GM19397 (cell line): ENCODE data around the gene SLCO1A2.

ENCODE experiments used
- ATAC-seq: cut with Tn5 transposase; IDR thresholded peaks from one replicate; pipeline ENCODE4 v1.9.1; 2021; ENCODE audit warnings: mild to moderate bottlenecking, moderate library complexity; ENCODE audit not compliant: unreplicated experiment

SLCO1A2 gene

DNA sequence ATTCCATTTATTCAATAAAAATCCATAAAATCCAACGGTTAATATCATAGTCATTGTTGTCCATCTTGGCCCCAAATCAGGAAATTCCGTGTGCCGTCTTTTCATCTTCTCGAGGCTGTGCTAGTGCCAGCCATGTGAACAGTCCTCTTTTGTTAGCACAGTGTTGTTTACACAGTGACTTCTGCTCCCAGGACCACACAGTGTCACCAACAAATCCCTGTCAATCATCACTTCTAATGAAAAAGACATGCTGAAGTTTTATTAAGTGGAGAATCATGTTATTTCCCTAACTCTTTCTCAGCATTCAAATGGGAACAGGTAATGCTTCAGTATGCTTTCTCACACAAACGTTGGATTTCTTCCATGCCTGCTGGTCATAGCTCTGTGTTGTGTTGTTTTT lies 1.9 kb upstream of the SLCO1A2 start:
- no peak for ATAC-seq

DNA sequence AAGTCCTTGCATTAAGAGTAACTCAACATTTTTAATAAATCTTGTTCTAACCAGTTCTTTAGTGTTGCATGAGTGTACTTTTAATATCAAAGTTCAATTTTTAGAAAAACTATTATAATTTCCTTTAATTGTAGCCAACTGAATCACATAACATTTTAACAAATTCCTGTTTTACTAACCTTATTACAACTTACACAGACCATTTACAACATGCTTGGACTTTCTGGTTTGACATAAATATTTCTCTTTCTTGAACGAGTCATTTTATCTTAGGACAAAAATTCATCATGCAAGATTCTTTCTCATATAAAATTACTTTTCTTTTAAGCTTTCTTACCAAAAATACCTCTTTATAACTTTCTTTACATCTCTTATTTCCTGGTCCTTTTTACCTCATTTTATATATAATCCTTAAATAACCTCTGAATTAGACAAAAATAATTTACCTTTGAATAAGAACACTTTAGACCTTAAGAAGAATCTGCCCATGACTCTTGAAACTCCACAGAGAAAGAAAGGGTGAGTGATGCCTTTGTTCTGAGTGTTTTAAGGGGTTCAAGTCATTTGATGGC lies 3.9 kb downstream of the SLCO1A2 start:
- ATAC-seq: no peak

DNA sequence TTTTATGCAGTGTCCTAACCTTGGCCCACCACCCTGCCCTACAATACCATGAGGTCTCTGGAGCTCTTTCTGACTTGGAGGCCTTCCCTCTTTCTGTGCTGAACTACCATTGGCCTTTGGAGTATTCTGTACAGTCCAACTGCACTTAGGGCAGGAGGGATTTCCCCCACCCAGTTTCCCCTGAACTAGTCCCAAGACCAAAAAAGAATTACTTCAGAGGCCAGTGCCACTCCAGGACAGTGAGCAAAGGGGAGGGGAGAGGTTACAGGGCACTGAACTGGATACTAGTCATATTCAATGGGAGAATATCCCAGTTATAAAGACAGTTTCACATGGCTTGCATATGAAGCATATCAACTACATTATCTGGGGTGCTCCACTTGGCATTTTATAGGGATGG lies 6.1 kb downstream of the SLCO1A2 start:
- no peak for ATAC-seq

DNA sequence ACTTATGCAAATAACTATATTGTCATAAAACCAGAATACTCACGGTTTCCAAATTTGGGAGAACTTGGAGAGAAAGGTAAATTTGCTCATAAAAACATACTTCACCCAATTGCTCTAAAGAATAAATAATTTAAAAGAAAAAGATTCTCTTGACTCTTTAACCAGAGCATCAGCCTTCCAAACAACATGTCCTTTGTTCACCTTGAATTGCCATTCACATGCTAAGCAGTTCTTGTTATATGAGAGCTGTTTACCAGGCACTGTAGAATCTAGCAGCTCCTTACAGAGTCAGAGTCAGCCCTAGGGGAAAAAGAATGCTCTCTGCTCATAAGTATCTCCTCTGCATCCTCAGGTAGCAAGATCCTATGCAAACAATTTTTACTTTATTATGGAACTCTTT lies 10.2 kb downstream of the SLCO1A2 start:
- no peak for ATAC-seq

DNA sequence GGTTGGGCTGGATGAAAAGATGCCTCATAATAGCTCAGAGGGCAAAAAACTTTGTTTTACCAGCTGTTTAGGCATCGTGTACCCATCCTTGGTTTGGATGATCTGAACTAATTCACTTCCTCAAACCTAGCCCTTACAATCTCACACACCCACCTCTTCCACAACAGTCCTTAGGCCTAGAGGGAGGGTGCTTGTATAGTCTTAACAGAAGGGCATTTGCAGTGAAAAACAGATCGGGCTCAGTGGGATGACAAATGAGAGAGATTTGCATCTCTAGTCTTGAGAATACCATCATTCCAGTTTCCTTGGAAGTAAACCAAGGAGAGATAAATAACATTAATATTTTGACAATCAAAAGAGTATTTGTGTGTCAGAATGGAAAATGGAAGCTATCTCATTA lies 11.0 kb downstream of the SLCO1A2 start:
- ATAC-seq: no peak

DNA sequence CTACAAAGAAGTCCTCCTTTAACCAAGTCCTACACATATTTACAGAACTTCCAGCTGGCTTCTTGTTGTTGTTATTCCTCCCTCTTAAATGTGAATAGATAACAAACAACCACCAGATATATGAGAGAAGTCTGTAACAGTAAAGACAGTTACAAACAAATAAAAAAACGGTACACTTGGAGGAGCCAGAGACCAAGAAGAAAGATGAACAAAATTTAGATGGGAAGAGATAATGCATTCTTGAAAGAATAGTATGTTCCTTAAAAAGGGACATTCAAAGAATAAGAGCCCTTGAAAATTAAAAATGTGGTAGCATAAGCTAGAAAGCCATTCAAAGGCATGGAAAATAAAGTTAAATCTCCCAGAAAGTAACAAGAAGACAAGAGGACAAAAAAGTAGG lies 25.9 kb downstream of the SLCO1A2 start:
- no peak for ATAC-seq

DNA sequence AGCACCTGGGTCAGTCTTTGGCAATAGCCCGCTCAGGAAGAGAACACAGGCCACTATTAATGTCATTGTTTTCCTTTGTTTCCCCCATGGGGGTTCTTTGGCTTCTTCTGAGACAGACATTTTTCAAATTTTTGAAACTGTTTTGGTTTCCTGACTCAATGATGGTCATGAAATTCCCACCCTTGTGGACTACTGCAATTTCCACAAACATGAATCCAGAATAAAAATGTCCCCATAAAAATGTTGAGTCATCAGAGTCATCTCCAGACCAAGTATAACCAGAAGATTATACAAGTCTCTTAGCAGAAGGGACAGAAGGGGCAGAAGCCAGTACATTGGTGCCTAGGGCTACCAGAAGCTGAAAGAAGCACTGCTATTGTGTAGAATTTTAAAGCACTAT lies 29.1 kb downstream of the SLCO1A2 start:
- no peak for ATAC-seq

DNA sequence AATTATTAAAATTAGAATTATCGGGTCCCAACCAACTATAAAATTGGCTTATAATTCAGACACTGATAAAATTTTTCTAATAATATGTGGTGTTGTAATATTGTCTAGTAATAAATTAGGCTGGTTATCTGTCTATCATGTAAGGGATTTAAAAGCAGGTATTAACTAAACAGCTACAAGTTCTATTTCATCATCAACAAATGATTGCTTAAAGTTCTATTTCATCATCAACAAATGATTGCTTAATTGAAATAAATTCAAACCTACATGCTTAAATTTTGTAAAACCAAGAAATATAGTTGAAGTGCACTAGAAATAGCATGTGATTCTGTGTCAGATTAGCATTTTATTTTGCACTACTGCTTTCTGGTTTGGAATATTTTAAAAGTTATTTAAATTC lies 34.1 kb downstream of the SLCO1A2 start:
- no peak for ATAC-seq

DNA sequence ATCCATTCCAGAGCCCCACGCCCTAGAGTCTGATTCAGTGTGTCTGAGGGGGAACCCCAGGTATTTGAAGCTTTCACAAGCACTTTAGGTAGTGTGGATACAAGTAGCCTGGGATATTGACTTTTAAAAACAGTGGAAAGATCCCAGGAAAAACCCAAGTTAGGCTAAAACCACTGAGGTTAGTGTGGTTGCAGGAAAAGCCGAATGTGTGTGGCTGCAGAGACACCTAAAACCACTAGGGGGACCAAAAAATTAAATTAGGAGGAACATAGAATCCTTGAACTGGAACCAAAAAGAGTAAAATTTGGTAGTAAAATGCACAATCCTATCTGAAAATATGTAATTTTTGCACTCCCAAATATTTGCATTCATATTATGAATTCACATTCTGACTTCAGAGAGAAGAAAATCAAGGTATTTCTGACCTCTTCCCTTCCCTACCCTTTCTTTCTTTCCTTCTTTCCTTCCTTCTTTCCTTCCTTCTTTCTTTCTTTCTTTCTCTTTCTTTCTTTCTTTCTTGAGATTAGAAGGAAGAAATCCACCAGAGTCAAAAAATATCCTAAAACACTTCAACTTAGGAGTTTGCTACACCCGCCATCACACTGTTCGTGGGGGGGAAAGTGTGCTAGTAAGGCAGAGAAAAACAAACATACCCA lies 37.8 kb downstream of the SLCO1A2 start:
- peak; percentile 69 for ATAC-seq

DNA sequence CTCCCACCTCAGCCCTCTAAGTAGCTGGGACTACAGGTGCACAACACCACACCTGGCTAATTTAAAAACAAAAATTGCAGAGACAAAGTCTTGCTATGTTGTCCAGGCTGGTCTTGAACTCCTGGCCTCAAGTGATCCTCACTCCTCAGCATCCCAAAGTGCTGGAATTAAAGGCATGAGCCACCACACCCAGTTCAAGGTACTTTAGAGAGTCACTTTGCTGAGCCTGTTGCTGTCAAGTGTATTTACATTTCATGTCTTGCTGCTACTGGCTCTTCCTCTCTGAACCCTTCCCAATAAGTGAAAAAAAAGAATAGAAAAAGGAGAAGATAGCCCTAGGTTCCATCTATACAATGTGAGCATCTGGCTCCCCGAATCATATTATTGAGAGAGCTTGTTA lies 38.4 kb downstream of the SLCO1A2 start:
- no peak for ATAC-seq

DNA sequence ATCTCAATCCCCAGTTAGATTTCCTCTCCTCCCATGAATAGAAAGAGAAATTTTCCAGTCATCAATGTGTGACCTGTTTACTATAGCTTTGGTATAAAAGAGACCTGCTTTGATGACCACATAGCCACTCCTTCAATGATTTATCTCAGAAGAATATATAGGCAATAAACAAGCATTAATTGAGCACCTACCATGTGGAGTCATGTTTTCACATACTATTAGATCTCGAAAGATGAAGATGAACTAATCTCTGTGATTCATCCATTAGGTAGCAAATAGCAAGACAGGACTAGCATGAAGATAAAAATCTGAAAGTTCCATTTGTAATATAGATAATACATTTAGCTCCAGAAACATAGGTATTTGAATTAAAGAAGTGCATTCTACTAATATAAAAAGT lies 40.5 kb downstream of the SLCO1A2 start:
- no peak for ATAC-seq

DNA sequence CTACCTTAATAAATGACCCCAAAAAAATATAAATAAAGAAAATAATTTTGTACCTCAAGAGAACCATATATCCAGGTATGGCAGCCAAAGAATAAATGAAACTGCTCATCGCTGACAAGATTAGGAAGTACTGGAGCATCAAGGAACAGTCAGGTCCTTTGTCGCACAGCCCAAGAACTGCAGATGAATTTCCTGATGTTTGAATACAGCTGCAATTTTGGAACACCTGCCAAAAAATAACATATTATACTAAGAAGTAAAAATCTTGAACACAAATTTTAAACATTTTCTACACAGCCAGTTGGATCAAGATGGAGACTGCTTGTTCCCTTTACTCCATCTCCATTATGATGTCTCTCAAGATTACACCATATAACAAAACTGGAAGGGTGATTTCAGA lies 42.6 kb downstream of the SLCO1A2 start:
- no peak for ATAC-seq

DNA sequence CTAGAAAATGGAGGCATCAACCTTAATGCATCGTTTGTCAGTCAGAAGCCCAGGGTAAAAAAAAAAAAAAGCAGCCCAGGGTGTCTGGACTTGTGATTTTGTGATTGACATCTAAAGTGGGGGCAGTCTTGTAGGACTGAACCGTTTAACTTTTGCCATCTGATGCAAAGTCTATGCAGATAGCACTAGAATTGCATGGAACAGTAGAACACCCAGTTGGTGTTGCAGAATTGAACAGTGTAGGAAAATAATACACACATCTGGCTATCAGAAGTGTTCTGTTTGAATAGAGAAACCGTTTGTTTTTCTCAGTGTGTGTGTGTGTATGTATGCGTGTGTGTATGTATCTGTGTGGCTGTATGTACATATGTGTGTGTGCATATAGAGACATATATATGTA lies 45.0 kb downstream of the SLCO1A2 start:
- ATAC-seq: no peak

DNA sequence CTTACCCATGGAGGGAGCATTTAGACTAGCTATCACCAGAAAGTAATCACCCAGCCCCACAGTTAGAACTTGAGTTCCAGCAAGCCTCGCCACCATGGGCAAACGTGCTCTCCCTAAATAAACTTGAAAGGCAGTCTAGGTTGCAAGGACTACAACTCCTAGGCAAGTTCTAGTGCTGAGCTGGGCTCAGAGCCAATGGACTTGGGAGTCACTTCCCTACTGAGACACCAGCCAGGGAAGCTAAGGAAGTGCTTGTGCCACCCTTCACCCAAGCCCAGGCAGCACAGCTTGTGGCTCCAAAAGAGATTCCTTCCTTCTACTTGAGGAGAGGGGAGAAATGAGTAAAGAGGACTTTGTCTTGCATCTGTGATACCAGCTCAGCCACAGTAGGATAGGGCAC lies 57.9 kb downstream of the SLCO1A2 start:
- no peak for ATAC-seq

DNA sequence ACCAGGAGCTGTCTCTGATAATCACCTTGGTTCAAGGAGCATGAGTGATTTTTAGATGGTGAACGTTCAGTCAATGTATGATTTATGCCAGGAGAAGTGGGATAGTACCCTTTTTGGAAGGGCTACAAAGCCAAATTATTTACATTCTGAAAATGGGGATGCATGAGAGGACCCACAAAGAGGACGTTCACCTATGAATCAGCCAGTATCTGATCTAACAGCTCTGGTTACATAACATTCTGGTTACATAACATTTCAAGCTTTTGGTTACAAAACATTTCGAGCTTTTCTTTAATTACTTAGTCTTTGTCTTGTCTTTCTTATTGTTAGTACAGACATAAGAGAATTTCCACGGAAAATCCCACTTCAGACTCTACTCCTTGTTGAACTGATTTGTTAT lies 68.8 kb downstream of the SLCO1A2 start:
- ATAC-seq: no peak

DNA sequence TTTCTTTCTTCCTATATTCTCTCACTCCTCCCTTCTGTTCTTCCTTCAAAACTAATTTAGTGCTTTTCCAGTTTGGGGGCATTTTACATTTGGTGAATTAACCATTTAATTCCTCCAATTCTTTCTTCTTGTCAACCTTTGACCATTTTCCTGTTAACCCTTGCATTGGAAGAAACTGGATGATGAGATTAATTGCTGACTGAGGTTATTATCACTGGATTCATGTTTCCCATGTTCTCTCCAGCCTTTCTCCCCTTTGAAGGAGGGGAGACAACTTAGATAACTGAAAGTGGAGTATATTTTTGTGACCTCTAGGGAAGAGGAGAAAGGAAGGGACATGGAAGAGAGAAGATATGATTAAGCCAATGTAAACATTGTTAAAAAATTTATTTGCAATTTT lies 70.5 kb downstream of the SLCO1A2 start:
- ATAC-seq: no peak

DNA sequence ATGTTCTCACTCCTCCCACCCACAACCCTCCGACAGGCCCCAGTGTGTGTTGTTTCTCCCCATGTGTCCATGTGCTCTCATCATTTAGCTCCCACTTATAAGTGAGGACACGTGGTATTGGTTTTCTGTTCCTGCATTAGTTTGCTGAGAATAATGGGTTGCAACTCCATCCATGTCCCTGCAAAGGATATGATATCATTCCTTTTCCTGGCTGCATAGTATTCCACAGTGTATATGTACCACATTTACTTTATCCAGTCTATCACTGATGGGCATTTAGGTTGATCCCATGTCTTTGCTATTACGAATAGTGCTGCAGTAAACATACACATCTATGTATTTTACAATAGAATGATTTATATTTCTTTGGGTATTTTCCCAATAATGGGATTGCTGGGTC lies 77.5 kb downstream of the SLCO1A2 start:
- no peak for ATAC-seq

DNA sequence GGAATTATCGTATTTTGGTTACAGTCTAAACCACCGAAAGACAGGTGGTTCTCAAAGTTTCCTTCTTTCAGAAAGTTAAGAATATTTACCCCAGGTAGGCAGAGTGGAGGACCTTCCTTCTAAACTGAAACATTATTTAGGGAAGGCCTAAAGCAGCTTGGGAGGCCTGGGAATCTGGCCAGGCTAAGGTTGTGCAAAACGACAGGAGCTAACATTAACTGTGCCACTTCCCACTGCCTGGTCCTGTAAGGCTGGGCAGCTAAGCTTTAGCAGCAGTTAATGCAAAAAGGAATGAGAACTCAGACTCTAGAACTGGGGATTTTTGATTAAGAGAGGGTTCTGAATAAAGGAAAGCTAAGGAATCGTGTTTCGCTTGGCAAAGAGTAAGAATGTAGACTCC lies 82.6 kb downstream of the SLCO1A2 start:
- ATAC-seq: no peak

DNA sequence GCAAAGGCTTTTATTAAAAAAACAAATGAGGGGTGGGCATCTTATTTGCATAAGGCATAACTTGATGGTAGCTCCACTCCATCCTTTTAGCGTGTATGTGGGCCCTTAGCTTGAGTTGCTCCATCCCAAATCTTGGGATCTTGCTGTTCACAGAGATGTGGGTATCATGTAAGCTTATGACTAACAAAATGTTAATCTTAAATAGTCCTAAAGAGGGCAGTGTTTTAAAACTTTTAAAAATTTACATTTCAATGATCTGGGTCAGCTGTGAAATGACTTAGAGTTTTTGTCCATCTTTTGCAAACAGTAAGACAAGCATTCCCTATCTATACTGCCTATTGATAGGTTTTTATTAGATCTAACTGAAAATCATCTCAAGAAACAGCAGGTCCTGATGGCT lies 86.0 kb downstream of the SLCO1A2 start:
- ATAC-seq: no peak

DNA sequence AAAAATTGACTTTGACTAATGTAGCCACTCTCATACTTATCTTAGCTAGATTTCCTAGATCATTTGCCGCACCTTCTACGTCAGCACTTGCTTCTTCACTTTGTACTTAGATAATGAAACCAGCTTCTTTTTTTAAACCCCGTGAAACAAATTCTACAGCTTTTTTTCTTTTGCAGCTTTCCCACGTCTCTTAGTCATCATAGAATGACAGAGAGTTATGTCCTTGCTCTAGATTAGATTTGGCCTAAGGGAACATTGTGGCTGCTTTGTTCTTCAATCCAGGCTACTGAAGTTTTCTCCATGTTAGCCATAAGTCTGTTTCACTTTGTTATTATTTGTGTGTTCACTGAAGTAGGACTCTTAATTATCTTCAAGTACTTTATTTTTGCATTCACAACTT lies 94.9 kb downstream of the SLCO1A2 start:
- ATAC-seq: no peak

DNA sequence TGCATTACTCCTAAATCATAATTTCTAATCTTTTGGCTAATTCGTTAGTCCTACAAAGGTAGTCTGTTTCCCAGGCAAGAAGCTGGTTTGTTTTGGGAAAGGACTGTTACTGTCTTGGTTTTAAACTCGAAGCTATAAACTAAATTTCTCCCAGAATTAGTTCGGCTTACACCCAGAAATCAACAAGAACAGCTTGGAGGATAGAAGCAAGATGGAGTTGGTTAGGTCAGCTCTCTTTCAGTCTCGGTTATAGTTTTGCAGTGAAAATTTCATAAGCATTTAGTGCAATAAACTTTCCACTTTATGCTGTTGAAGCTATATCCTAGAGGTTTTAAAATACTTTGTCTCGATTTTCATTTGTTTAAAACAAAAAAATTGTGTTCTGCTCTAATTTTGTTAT lies 100.3 kb downstream of the SLCO1A2 start:
- no peak for ATAC-seq

DNA sequence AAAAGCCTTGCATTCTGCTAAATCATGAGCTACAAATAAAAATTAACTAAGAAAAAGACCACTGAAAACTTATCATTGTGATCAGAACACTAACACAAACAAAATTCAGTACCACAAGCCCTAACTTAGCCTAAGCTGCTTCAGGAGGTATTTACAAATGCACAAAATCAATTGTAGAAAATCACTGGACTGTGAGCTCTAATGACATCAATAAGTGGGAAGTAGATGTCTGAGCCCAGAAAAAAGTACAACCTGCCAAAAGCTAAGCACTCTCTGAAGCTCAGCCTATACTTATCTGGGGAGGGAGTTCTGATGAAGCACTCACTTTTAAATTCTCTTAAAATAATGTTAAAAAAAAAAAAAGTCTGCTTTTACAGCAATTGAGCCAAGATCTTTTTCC lies 110.8 kb downstream of the SLCO1A2 start:
- no peak for ATAC-seq

DNA sequence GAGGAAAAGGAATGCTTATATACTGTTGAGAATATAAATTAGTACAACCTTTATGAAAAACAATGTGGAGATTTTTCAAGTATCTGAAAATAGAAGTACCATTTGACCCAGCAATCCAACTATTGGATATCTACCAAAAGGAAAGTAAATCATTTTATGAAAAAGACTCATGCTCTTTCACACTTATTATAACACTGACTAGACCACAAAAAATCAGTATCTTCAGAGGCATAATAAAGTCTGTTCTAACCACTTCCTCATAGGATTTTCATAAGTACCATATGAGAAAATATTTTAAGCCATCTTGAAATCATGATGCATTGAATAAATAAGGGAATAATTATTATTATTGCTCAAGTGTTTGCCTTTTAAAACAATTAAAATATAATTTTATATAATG lies 112.9 kb downstream of the SLCO1A2 start:
- no peak for ATAC-seq
